RCC 7860 (cell line): ENCODE measurements around the gene PATJ.
A peak's percentile ranks its signal among the peaks of the same experiment; 100 is the strongest.
"Not testable (repeated sequence)": the region's sequence is repeated elsewhere in the genome, so short reads cannot be mapped to it uniquely, and the experiment has no call there.

Experiments used
- DNase-seq: peaks from one replicate; pipeline ENCODE4 v3.0.0-alpha.2; 2015; ENCODE audit warnings: low spot score
- FAIRE-seq: peaks from 2 replicates; lab custom pipeline; 2012; peaks lifted over from hg19 to GRCh38; lab: Jason Lieb, UNC

The PATJ gene

GRCh38 chr1:61746813-61747212 lies 4.5 kb downstream of the PATJ start:
- DNase-seq, result peak; percentile 52

GRCh38 chr1:61748566-61748965 lies 6.3 kb downstream of the PATJ start:
- no peak for DNase-seq
- FAIRE-seq, result peak; percentile 83

More at GRCh38 chr1:61746813-61747212, 4.5 kb downstream of the PATJ start:
- peak; percentile 98 for FAIRE-seq

GRCh38 chr1:61749574-61749973 lies 7.3 kb downstream of the PATJ start:
- no peak for DNase-seq
- FAIRE-seq, result peak; percentile 58

GRCh38 chr1:61752921-61753389 lies 10.7 kb downstream of the PATJ start:
- FAIRE-seq (no peak), DNase-seq (no peak)

DNA sequence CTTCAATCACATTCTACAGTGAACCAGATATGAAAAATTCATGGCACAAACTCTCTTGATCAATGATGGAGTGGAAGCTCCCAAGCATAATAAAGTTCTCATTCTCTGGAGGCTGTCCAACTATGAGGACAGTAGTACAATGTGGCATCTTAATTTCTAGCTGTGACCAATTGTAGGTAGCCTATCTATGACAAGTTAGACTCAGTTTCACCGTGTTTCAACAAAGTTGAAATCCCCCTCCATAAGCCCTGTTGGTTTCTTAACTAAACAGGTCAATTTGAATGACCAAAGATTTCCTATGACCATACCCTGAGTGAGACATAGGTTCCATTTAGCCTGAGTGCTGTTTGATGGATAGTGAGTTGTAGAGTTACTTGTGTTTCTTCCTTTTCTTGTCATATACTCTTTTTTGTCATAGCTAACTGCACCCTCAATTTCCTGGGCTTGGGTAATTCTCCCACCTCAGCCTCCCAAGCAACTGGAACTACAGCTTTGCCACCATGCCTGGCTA lies 11.8 kb downstream of the PATJ start:
- no peak for FAIRE-seq

GRCh38 chr1:61754545-61754944 lies 12.3 kb downstream of the PATJ start:
- DNase-seq (peak; percentile 68), FAIRE-seq (peak; percentile 87)

More for the DNA sequence above, 11.8 kb downstream of the PATJ start:
- no peak for DNase-seq

- DNase-seq (no peak), FAIRE-seq (no peak)
These were observed 14.5 kb downstream of the PATJ start for GRCh38 chr1:61756773-61757172.

GRCh38 chr1:61757950-61758349 lies 15.7 kb downstream of the PATJ start:
- FAIRE-seq (no peak), DNase-seq (no peak)

DNA sequence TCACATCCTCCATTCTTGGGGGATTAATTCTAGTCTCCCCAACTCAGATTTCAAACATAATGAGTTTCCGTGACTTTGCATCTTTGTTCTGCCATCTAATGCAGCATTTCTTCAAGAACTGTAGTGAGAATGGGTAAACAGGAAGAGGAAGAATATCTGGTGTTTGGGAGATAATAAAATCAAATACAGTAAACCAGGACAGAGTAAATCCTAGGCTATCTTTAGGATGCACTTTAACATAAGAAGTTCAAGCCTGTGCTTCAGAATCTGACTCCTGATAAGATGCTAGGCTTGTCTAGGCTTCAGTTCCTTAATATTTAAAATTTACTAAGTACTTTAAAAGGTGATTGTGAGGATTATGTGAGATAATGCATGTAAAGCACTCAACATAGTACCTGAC lies 27.9 kb downstream of the PATJ start:
- FAIRE-seq, result no peak
- DNase-seq, result no peak

DNA sequence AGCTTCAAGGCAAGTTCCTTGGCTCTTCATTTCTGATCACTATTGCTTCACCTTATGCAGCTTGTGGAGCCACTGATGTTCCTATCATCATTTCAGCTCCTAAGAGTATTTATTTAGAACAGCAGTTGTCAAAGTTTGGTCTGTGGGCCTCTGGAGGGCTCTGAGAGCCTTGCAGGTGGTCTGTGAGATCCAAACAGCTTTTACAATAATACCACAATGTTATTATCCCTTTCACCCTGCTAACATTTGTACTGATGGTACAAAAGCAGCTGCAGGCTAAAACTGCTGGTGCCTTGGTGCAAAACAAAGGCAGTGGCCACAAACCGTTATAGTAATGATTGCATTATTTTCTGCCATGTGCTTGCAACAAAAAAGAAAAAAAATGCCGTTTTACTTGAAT lies 33.8 kb downstream of the PATJ start:
- DNase-seq, result no peak
- no peak for FAIRE-seq

DNA sequence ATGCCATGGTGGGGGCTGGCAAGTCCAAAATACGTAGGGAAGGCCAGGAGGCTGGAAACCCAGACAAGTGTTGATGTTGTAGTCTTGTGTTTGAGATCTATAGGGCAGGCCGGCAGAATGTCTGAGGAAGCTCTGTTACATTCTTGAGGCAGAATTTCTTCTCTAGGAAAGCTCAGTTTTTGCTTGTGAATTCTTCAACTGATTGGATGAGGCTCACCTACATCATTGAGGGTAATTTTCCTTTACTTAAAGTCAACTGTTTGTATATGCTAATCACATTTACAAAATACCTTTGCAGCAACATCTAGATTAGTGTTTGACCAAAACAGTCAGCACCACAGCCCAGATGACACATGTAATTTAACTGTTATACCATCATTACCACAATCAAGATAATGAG lies 37.0 kb downstream of the PATJ start:
- FAIRE-seq, result no peak

DNA sequence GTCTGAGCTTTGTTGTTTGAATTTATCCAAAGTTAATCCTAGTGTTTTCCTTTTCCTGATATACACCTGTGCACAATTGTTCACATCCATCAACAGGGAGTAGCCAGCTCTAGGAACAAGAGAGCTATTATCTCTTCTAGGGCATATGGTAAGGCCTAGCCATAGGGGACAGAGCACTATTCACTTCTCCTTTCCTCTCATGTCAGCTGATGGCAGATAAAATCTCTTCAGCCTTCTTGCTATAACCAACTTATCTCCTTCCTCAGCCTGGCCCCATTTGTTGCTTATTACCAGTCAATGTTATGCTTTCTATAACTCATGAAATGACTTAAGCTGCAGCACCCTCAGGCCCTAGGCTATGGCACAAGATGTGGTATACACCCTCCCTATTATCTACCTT lies 38.9 kb downstream of the PATJ start:
- no peak for DNase-seq
- no peak for FAIRE-seq

More for the DNA sequence above, 37.0 kb downstream of the PATJ start:
- DNase-seq, result no peak

DNA sequence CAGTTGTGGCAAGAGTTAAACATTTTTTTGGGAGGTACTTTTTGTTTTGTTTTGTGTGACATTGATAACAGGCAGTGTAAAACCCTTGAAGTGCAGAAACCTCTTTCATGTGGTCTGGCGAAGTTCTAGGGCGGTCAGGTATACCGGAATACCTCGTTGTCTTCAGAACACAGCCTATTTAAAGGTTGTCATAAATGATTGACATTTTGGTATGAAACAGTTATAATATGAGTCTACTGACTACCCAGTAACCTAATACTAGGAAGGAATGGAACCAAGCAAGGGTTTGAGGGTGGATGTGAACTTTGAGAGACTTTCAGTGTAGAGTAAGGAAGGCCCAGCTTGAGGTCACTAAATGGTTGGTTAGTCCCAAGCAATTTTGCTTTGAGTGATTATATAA lies 40.5 kb downstream of the PATJ start:
- DNase-seq (no peak), FAIRE-seq (no peak)

DNA sequence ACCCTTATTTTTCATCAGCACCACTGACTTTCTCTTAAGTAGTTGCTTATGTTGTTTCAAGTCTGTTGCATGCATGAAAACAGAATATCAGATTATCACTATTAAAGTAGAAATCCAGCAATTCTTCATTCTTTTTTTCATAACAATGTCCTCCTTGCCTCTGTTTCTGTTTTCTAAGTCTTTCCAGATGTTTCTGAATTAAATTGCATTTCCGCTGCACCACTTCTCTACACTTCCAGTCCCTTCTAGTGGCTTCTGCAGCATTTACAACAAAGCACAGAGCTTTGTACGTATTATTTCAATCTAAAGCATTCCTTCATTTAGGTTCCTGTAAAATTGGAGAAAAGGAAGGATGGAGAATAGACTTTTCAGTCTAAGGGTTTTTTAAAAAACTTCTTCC lies 42.4 kb downstream of the PATJ start:
- no peak for FAIRE-seq

GRCh38 chr1:61790837-61791236 lies 48.6 kb downstream of the PATJ start:
- DNase-seq (no peak), FAIRE-seq (no peak)

More for the DNA sequence above, 42.4 kb downstream of the PATJ start:
- no peak for DNase-seq

DNA sequence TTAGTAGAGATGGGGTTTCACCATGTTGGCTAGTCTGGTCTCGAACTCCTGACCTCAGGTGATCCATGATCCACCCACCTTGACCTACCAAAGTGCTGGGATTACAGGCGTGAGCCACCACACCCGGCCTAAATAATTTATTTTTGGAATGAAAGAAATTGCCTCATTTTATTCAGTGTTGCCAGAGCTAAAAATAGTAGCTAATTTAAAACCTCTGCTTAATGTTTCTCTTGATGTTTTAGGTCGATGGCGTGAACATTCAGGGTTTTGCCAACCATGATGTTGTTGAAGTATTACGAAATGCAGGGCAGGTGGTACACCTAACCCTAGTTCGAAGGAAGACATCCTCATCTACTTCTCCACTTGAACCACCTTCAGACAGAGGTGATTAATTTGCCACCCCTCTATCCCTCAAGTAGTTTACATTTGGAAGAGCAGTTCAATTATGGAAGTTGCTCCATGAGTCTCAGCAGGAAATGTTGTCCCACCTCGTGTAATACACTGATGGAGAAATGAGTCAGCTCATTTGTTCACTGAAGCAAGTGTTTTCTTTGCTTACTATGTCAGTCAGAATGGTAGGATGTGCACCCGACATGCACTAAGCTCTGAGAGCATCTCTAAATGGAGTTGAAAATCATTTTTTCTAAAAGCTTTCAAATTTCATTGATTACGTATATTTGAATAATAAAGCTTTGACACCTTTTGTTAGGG lies 54.9 kb downstream of the PATJ start:
- FAIRE-seq, result peak; percentile 60
- DNase-seq, result peak; percentile 35

DNA sequence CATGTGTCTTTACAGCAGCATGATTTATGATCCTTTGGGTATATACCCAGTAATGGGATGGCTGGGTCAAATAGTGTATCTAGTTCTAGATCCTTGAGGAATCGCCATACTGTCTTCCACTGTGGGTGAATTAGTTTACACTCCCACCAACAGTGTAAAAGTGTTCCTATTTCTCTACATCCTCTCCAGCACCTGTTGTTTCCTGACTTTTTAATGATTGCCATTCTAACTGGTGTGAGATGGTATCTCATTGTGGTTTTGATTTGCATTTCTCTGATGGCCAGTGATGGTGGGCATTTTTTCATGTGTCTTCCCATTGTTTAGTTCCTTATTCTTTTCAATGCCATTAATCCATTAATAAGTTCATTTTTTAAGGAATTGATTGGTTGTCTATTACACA lies 58.8 kb downstream of the PATJ start:
- not testable (repeated sequence) for FAIRE-seq, DNase-seq

- FAIRE-seq (no peak), DNase-seq (no peak)
These were observed 65.4 kb downstream of the PATJ start for GRCh38 chr1:61807606-61808140.

DNA sequence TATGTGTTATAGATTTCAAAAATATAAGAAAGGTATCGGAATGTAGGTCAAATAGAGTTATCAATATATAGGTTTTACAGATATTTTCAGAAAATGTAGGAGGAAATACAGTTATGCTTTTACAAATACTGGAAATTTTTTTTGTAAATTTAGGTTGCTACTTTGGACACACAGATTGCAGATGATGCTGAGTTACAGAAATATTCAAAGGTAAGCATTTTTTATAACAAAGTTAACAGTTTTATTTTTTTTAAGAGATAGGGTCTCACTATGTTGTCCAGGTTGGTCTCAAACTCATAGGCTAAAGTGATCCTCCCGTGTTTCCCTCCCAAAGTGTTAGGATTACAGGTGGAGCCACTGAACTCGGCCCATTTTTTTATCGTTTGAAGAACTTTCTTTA lies 66.0 kb downstream of the PATJ start:
- no peak for FAIRE-seq
- no peak for DNase-seq

DNA sequence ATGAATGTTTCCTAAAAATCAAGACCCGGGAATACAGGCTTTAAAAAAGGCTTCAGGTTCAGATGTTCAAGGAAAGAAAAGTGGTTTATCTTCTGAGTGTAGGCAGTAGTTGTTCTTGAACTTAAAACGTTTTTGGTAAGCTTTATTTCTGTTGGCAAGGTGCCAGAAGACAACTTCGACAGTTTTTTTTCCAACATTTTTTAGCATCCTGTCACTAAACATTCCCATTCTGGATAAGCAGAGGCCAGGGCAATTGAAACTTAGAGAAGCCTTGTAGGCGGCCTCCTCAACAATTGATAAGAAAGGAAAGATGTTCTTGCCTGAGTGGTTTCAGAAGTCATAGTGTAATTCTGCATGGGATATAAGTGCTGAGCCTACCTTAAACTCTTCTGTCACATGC lies 66.7 kb downstream of the PATJ start:
- no peak for FAIRE-seq

GRCh38 chr1:61812916-61813315 lies 70.6 kb downstream of the PATJ start:
- DNase-seq, result no peak
- FAIRE-seq, result no peak

More for the DNA sequence above, 66.7 kb downstream of the PATJ start:
- DNase-seq, result no peak

- no peak for FAIRE-seq
These were observed 73.9 kb downstream of the PATJ start for GRCh38 chr1:61816191-61816590.

More at GRCh38 chr1:61816191-61816590, 73.9 kb downstream of the PATJ start:
- DNase-seq, result no peak
